Mesodermal cell (in vitro differentiated cells): ENCODE measurements around the gene EPAS1.

Experiments used
- H3K27ac ChIP-seq: 2 replicates; pipeline ENCODE4 v1.7.0; 2013; ENCODE audit warnings: mild to moderate bottlenecking, low read depth, low read length, moderate library complexity; ENCODE audit not compliant: severe bottlenecking
- H3K36me3 ChIP-seq: 2 replicates; pipeline ENCODE4 v1.7.1; 2013; ENCODE audit warnings: mild to moderate bottlenecking, low read length, moderate library complexity; ENCODE audit not compliant: control insufficient read depth, insufficient read depth
- H3K4me1 ChIP-seq: one replicate; pipeline ENCODE4 v1.7.1; 2013; ENCODE audit warnings: mild to moderate bottlenecking, low read length; ENCODE audit not compliant: insufficient read depth, control insufficient read depth, poor library complexity, severe bottlenecking
- H3K4me3 ChIP-seq: 2 replicates; pipeline ENCODE4 v1.7.0; 2013; ENCODE audit warnings: low read length, control low read depth, mild to moderate bottlenecking; ENCODE audit not compliant: insufficient read depth, poor library complexity, severe bottlenecking; ENCODE audit errors: extremely low read depth
- H3K9me3 ChIP-seq: 2 replicates; pipeline ENCODE4 v1.7.1; 2013; ENCODE audit warnings: mild to moderate bottlenecking, low read length, moderate library complexity; ENCODE audit not compliant: control insufficient read depth
- WGBS, 2 experiments: methylation state at CpG; one replicate each; pipeline ENCODE4 v1.1.5; 2013; ENCODE audit warnings: missing lambda C conversion rate in 2 of 2; ENCODE audit not compliant: insufficient coverage in 2 of 2; 5-methylcytosine and 5-hydroxymethylcytosine counted together

Gene EPAS1

GRCh38 chr2:46428911-46429436 lies 131.8 kb downstream of the EPAS1 start:
- no peak overlapping the region for H3K27ac ChIP-seq
- WGBS, 2 experiments: 97 to 99% methylated on average over 17 of the region's 22 CpGs
- H3K36me3 ChIP-seq: no peaks in the 10 kb centered on the region
- no peaks in the 10 kb centered on the region for H3K4me1 ChIP-seq
- H3K4me3 ChIP-seq: no peak overlapping the region
- no peaks in the 10 kb centered on the region for H3K9me3 ChIP-seq

- H3K4me3 ChIP-seq: no peak overlapping the region
- peaks cover 4% of the 10 kb centered on the region for H3K4me1 ChIP-seq
- WGBS, 2 experiments: 73 to 83% methylated on average over 1 of the region's 1 CpG
- H3K27ac ChIP-seq: no peak overlapping the region
- no peaks in the 10 kb centered on the region for H3K36me3 ChIP-seq
- no peaks in the 10 kb centered on the region for H3K9me3 ChIP-seq
Measured at GRCh38 chr2:46430413-46430812, 133.2 kb downstream of the EPAS1 start.

- H3K36me3 ChIP-seq: no peaks in the 10 kb centered on the region
- H3K4me1 ChIP-seq: peaks cover 9% of the 10 kb centered on the region
- no peaks in the 10 kb centered on the region for H3K9me3 ChIP-seq
- no peak overlapping the region for H3K4me3 ChIP-seq
- no peak overlapping the region for H3K27ac ChIP-seq
- WGBS, 2 experiments: 100% methylated on average over 1 of the region's 1 CpG
Measured at GRCh38 chr2:46430992-46431391, 133.8 kb downstream of the EPAS1 start.

DNA sequence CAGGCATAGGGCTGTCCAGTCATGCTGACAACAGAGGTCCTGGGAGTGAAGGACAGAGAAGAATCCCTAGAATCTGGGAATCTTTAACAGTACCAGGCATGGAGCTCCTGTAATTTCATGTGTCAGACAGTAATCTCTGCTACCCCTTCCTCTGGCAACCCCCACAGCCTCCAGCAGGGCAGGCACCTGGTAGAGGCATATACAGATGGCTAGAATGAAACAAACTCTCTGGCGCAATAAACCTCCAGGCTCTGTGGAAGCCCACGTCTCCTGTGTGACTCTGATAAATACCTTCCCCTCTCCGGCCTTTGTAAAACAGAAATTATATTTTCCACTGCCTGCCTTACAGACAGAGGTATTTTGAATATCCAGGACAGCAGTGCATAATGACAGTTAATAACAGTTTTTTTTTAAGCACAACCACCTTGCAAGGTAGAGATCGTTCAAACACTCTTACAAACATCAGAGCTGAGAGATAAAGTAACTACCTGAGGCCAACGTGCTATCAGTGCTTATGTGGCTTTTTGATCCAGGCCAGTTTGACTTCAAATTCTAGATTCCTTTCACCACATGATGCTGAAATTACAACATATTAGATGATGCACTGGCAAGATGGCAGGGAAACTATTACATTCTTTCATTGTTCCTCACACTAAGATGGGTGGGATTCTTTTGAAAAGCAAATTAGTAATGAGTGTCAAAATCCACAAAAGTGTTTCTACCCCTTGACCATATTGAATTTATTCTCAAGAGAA lies 134.5 kb downstream of the EPAS1 start:
- H3K9me3 ChIP-seq: no peaks in the 10 kb centered on the region
- H3K4me3 ChIP-seq: no peak overlapping the region
- peaks cover 9% of the 10 kb centered on the region for H3K4me1 ChIP-seq
- no peak overlapping the region for H3K27ac ChIP-seq
- H3K36me3 ChIP-seq: no peaks in the 10 kb centered on the region
- 81 to 89% methylated on average over 3 to 5 of the region's 5 CpGs for WGBS, 2 experiments

- Histone ChIP-seq H3K9me3 (no peaks in the 10 kb centered on the region), H3K4me3 (no peak overlapping the region), H3K27ac (no peak overlapping the region), H3K4me1 (peaks cover 9% of the 10 kb centered on the region), H3K36me3 (no peaks in the 10 kb centered on the region)
- 78 to 100% methylated on average over 1 to 3 of the region's 3 CpGs for WGBS, 2 experiments
Measured at GRCh38 chr2:46434851-46435273, 137.7 kb downstream of the EPAS1 start.

- Histone ChIP-seq H3K9me3 (no peaks in the 10 kb centered on the region), H3K27ac (no peak overlapping the region), H3K4me3 (no peak overlapping the region), H3K36me3 (no peaks in the 10 kb centered on the region), H3K4me1 (peaks cover 9% of the 10 kb centered on the region)
Measured at GRCh38 chr2:46435353-46435752, 138.1 kb downstream of the EPAS1 start.

GRCh38 chr2:46435796-46436360 lies 138.7 kb downstream of the EPAS1 start:
- Histone ChIP-seq H3K4me1 (peaks cover 9% of the 10 kb centered on the region), H3K4me3 (no peak overlapping the region), H3K9me3 (no peaks in the 10 kb centered on the region), H3K36me3 (no peaks in the 10 kb centered on the region), H3K27ac (no peak overlapping the region)
- 88 to 89% methylated on average over 1 to 2 of the region's 4 CpGs for WGBS, 2 experiments
